Astrocyte (in vitro differentiated cells and primary cell): ENCODE results near the gene KCNG4. TPM values are rescaled to one million over a fixed set of nuclear protein-coding genes. Genes with fewer than 3 reads are reported as not detected.
A peak's percentile ranks its signal among the peaks of the same experiment; 100 is the strongest.

Experiments used
- DNase-seq: peaks from one replicate; pipeline ENCODE4 v3.0.0-alpha.2; 2010; ENCODE audit warnings: low read depth
- FAIRE-seq: peaks from 2 replicates; lab custom pipeline; 2011; peaks lifted over from hg19 to GRCh38; lab: Jason Lieb, UNC
- H2AFZ ChIP-seq: 2 replicates; pipeline ENCODE4 v1.6.0; 2012; ENCODE audit warnings: low read depth, low read length, inconsistent platforms
- H3K27ac ChIP-seq: 2 replicates; pipeline ENCODE4 v1.5.1; 2011; ENCODE audit warnings: low read depth, low read length, inconsistent platforms
- H3K27me3 ChIP-seq: 2 replicates; pipeline ENCODE4 v1.6.0; 2011; ENCODE audit warnings: low read length, inconsistent platforms; ENCODE audit not compliant: insufficient read depth
- H3K36me3 ChIP-seq: 2 replicates; pipeline ENCODE4 v1.5.1; 2011; ENCODE audit warnings: low read length, inconsistent platforms; ENCODE audit not compliant: insufficient read depth
- H3K4me1 ChIP-seq: 2 replicates; pipeline ENCODE4 v1.5.1; 2011; ENCODE audit warnings: low read length, inconsistent platforms; ENCODE audit not compliant: insufficient read depth
- H3K4me2 ChIP-seq: 2 replicates; pipeline ENCODE4 v1.6.0; 2012; ENCODE audit warnings: low read length, inconsistent platforms
- H3K4me3 ChIP-seq: 2 replicates; pipeline ENCODE4 v1.5.1; 2011; ENCODE audit warnings: low read depth, mild to moderate bottlenecking, low read length, inconsistent platforms; ENCODE audit not compliant: insufficient read depth
- H3K79me2 ChIP-seq: 2 replicates; pipeline ENCODE4 v1.6.0; 2012; ENCODE audit warnings: mild to moderate bottlenecking, low read length, inconsistent platforms; ENCODE audit not compliant: insufficient read depth
- H3K9ac ChIP-seq: 2 replicates; pipeline ENCODE4 v1.6.0; 2012; ENCODE audit warnings: mild to moderate bottlenecking, low read length, inconsistent platforms
- H3K9me3 ChIP-seq: 2 replicates; pipeline ENCODE4 v1.5.1; 2012; ENCODE audit warnings: low read depth, mild to moderate bottlenecking, low read length, inconsistent platforms; ENCODE audit not compliant: insufficient read depth
- H4K20me1 ChIP-seq: 2 replicates; pipeline ENCODE4 v1.6.0; 2012; ENCODE audit warnings: low read length, inconsistent platforms; ENCODE audit not compliant: insufficient read depth
- H3K27ac Mint-ChIP-seq: one replicate; pipeline ENCODE4 v1.8.0; 2021; ENCODE audit warnings: mild to moderate bottlenecking, mixed read lengths; ENCODE audit not compliant: unreplicated experiment
- H3K27me3 Mint-ChIP-seq: one replicate; pipeline ENCODE4 v1.8.0; 2021; ENCODE audit warnings: low read depth, mixed read lengths; ENCODE audit not compliant: unreplicated experiment
- H3K36me3 Mint-ChIP-seq: one replicate; pipeline ENCODE4 v1.8.0; 2021; ENCODE audit warnings: low read depth, mixed read lengths; ENCODE audit not compliant: unreplicated experiment
- H3K4me1 Mint-ChIP-seq: one replicate; pipeline ENCODE4 v1.8.0; 2021; ENCODE audit warnings: low read depth, mixed read lengths; ENCODE audit not compliant: unreplicated experiment
- H3K4me3 Mint-ChIP-seq: one replicate; pipeline ENCODE4 v1.8.0; 2021; ENCODE audit warnings: mild to moderate bottlenecking, moderate library complexity, mixed read lengths; ENCODE audit not compliant: unreplicated experiment
- H3K9me3 Mint-ChIP-seq: one replicate; pipeline ENCODE4 v1.8.0; 2021; ENCODE audit warnings: mild to moderate bottlenecking, mixed read lengths; ENCODE audit not compliant: unreplicated experiment
- EZH2 ChIP-seq: IDR thresholded peaks from 2 replicates; pipeline ENCODE4 v1.6.1; 2012; ENCODE audit warnings: mild to moderate bottlenecking, low read length, inconsistent platforms; ENCODE audit not compliant: insufficient read depth
- total RNA-seq: library from RNA; stranded (reverse); gene quantifications from 2 replicates; pipeline ENCODE4 v1.2.1, GENCODE V29; 2021
- TF ChIP-seq, protein P1 (sequence below): IDR thresholded peaks from 2 replicates; pipeline ENCODE4 v1.5.1; 2011; ENCODE audit warnings: low read depth, mild to moderate bottlenecking, inconsistent platforms, low read length, moderate library complexity; ENCODE audit not compliant: insufficient read depth

The KCNG4 gene
- total RNA-seq, 1 donor from 2014 or later = not detected

- H3K4me1 Mint-ChIP-seq = no peaks in the 10 kb centered on the region
- no peaks in the 10 kb centered on the region for H3K36me3 Mint-ChIP-seq
- Histone ChIP-seq H3K27me3 (peaks cover 2% of the 10 kb centered on the region), H3K4me2 (no peak overlapping the region), H3K9ac (no peak overlapping the region), H3K4me1 (no peaks in the 10 kb centered on the region), H3K27ac (no peak overlapping the region), H3K36me3 (no peaks in the 10 kb centered on the region), H3K79me2 (no peaks in the 10 kb centered on the region), H4K20me1 (no peaks in the 10 kb centered on the region), H2AFZ (no peak overlapping the region), H3K4me3 (no peak overlapping the region), H3K9me3 (no peaks in the 10 kb centered on the region)
- no peak overlapping the region for H3K27ac Mint-ChIP-seq
- no peaks in the 10 kb centered on the region for H3K9me3 Mint-ChIP-seq
- H3K4me3 Mint-ChIP-seq = no peak overlapping the region
- peaks cover 36% of the 10 kb centered on the region for H3K27me3 Mint-ChIP-seq
- peak; percentile 12 for DNase-seq
- TF ChIP-seq, protein P1, sequence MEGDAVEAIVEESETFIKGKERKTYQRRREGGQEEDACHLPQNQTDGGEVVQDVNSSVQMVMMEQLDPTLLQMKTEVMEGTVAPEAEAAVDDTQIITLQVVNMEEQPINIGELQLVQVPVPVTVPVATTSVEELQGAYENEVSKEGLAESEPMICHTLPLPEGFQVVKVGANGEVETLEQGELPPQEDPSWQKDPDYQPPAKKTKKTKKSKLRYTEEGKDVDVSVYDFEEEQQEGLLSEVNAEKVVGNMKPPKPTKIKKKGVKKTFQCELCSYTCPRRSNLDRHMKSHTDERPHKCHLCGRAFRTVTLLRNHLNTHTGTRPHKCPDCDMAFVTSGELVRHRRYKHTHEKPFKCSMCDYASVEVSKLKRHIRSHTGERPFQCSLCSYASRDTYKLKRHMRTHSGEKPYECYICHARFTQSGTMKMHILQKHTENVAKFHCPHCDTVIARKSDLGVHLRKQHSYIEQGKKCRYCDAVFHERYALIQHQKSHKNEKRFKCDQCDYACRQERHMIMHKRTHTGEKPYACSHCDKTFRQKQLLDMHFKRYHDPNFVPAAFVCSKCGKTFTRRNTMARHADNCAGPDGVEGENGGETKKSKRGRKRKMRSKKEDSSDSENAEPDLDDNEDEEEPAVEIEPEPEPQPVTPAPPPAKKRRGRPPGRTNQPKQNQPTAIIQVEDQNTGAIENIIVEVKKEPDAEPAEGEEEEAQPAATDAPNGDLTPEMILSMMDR = peak; percentile 10
- TF ChIP-seq EZH2 = no peak
- FAIRE-seq = no peak
These were observed 29.8 kb downstream of the KCNG4 start for GRCh38 chr16:84209989-84210388.

DNA sequence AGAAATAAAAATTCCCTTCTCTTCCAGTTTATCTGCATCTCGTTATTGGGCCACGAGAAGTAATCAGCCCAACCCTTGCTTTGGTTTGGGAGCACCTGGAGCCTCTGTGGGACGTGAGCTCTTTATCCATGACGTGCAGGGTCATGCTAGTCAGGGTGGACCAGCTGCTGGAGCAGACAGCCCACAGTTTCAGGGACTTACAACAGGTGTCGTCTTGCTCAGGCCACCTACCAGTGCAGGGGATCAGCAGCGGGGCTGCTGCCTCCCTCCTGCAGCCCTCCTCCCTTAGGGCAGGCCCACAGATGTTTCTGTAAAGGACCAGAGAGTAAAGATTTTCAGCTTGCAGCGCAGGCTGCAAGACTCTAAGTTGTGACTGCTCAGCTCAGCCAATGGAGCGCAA, 31.9 kb downstream of the KCNG4 start:
- Histone ChIP-seq H3K9me3 (no peaks in the 10 kb centered on the region), H3K27ac (no peak overlapping the region), H3K9ac (no peak overlapping the region), H4K20me1 (no peaks in the 10 kb centered on the region), H3K79me2 (no peaks in the 10 kb centered on the region), H3K36me3 (no peaks in the 10 kb centered on the region), H2AFZ (no peak overlapping the region), H3K4me2 (no peak overlapping the region), H3K27me3 (peaks cover 2% of the 10 kb centered on the region), H3K4me3 (no peak overlapping the region), H3K4me1 (no peaks in the 10 kb centered on the region)
- Mint-ChIP-seq H3K4me1 (no peaks in the 10 kb centered on the region), H3K4me3 (no peak overlapping the region), H3K27me3 (peaks cover 40% of the 10 kb centered on the region), H3K36me3 (peaks cover 2% of the 10 kb centered on the region), H3K9me3 (peaks cover 2% of the 10 kb centered on the region), H3K27ac (no peak overlapping the region)
- TF ChIP-seq EZH2 = no peak
- TF ChIP-seq, protein P1 = no peak
- DNase-seq (no peak), FAIRE-seq (no peak)

DNA sequence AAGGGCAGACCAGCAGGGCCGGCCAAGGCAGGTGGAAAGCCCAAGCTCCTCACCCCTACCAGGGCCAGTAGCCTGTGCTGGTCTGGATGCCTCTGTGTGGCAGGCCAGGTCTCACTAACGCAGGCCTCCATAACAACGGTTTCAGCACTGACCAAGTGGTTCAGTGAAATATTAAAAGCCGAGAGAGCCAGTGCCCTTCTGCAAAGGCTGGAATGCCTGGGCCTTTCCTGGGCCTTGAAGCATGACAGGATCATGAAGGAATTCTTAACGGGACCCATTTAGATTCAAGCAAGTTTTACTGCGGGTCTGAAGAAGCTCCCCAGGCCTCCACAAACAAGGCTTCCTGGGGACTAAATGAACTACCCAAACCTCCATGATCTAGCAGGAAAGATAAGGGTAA, 32.6 kb downstream of the KCNG4 start:
- no peaks in the 10 kb centered on the region for H3K4me1 ChIP-seq
- H3K9me3 ChIP-seq = no peaks in the 10 kb centered on the region
- H3K4me3 ChIP-seq = no peak overlapping the region
- Mint-ChIP-seq H3K36me3 (peaks cover 2% of the 10 kb centered on the region), H3K9me3 (peaks cover 2% of the 10 kb centered on the region), H3K27ac (no peak overlapping the region), H3K4me3 (no peak overlapping the region), H3K27me3 (peaks cover 40% of the 10 kb centered on the region), H3K4me1 (no peaks in the 10 kb centered on the region)
- H3K27ac ChIP-seq = no peak overlapping the region
- no peaks in the 10 kb centered on the region for H3K36me3 ChIP-seq
- no peak overlapping the region for H3K9ac ChIP-seq
- peaks cover 2% of the 10 kb centered on the region for H3K27me3 ChIP-seq
- DNase-seq = no peak
- H2AFZ ChIP-seq = no peak overlapping the region
- FAIRE-seq = no peak
- TF ChIP-seq, protein P1 = no peak
- no peak for TF ChIP-seq EZH2
- H4K20me1 ChIP-seq = no peaks in the 10 kb centered on the region
- H3K79me2 ChIP-seq = no peaks in the 10 kb centered on the region
- no peak overlapping the region for H3K4me2 ChIP-seq
